Measurements from ENCODE around the gene LYAR. TPM values are rescaled to one million over a fixed set of nuclear protein-coding genes. Genes with fewer than 3 reads are reported as not detected.

Gene LYAR
- total RNA-seq, 1 donor: 4.0 TPM

DNA sequence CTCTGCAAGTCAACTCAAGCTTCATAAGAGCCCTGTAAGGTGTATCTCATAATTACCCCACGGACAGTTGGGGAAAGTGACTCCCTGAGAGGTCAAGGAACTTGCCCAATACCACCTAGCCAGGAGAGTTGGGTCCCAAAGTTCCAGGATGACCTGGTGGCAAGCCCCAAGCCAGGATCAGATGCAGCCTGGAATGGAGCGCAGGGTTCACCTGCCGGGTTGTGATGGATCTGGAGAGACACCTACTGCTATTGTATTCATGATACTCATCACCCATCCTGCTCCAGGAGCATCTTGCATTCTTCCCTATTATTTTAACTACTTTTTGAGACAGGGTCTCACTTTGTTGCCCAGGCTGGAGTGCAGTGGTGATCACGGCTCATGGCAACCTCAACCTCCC, 36.2 kb upstream of the LYAR start:
- TF ChIP-seq, protein P1, sequence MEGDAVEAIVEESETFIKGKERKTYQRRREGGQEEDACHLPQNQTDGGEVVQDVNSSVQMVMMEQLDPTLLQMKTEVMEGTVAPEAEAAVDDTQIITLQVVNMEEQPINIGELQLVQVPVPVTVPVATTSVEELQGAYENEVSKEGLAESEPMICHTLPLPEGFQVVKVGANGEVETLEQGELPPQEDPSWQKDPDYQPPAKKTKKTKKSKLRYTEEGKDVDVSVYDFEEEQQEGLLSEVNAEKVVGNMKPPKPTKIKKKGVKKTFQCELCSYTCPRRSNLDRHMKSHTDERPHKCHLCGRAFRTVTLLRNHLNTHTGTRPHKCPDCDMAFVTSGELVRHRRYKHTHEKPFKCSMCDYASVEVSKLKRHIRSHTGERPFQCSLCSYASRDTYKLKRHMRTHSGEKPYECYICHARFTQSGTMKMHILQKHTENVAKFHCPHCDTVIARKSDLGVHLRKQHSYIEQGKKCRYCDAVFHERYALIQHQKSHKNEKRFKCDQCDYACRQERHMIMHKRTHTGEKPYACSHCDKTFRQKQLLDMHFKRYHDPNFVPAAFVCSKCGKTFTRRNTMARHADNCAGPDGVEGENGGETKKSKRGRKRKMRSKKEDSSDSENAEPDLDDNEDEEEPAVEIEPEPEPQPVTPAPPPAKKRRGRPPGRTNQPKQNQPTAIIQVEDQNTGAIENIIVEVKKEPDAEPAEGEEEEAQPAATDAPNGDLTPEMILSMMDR (IDR thresholded peaks at IDR 0.05; ENCODE audit: extremely low read depth, low read depth, low read length): no peak
- Histone ChIP-seq H3K4me2 (ENCODE audit: insufficient read depth, low read length) (no peak overlapping the region), H3K4me3 (ENCODE audit: insufficient read depth, low read length) (no peak overlapping the region)

DNA sequence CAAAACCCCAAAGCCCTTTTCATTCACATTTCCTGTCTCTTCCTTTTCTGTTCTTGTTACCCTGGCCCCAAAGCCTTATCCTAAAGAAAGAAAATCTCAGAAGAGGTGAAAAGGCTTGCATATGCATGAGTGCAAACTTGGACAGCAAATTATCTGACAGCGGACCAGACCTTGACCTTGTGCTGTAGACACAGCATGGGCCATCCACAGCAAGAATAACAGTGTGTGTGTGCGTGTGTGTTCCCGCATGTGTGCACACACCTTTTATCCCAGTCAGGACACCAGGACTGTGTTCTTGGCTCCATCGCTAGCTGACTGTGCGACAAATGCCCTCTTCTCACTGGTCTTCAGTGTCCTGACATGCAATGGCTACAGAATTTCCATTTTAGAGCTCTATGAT, 35.4 kb upstream of the LYAR start:
- no peaks in the 10 kb centered on the region for H4K20me1 ChIP-seq (ENCODE audit: insufficient read depth, low read length)
- no peak overlapping the region for H2AFZ ChIP-seq (ENCODE audit: low read length)
- peaks cover 14% of the 10 kb centered on the region for H3K36me3 ChIP-seq (ENCODE audit: insufficient read depth, low read length)
- DNase-seq (ENCODE audit: insufficient read length, low spot score, missing footprints): no peak
- H3K4me1 ChIP-seq (ENCODE audit: insufficient read depth, low read length): no peaks in the 10 kb centered on the region
- TF ChIP-seq, protein P1 (IDR thresholded peaks at IDR 0.05; ENCODE audit: extremely low read depth, low read depth, low read length): no peak
- H3K9me3 ChIP-seq (ENCODE audit: low read depth, low read length): no peaks in the 10 kb centered on the region
- H3K4me2 ChIP-seq (ENCODE audit: insufficient read depth, low read length): no peak overlapping the region
- H3K27ac ChIP-seq (ENCODE audit: low read depth, low read length): no peak overlapping the region
- H3K79me2 ChIP-seq (ENCODE audit: insufficient read depth, low read length): no peaks in the 10 kb centered on the region
- H3K27me3 ChIP-seq (ENCODE audit: insufficient read depth, low read length): no peaks in the 10 kb centered on the region
- no peak overlapping the region for H3K4me3 ChIP-seq (ENCODE audit: insufficient read depth, low read length)

More for the DNA sequence above, 36.2 kb upstream of the LYAR start:
- no peaks in the 10 kb centered on the region for H4K20me1 ChIP-seq (ENCODE audit: insufficient read depth, low read length)
- H3K36me3 ChIP-seq (ENCODE audit: insufficient read depth, low read length): peaks cover 9% of the 10 kb centered on the region
- H3K27ac ChIP-seq (ENCODE audit: low read depth, low read length): no peak overlapping the region
- H3K9me3 ChIP-seq (ENCODE audit: low read depth, low read length): no peaks in the 10 kb centered on the region
- no peaks in the 10 kb centered on the region for H3K27me3 ChIP-seq (ENCODE audit: insufficient read depth, low read length)
- DNase-seq (ENCODE audit: insufficient read length, low spot score, missing footprints): no peak
- H2AFZ ChIP-seq (ENCODE audit: low read length): no peak overlapping the region
- no peaks in the 10 kb centered on the region for H3K79me2 ChIP-seq (ENCODE audit: insufficient read depth, low read length)
- no peaks in the 10 kb centered on the region for H3K4me1 ChIP-seq (ENCODE audit: insufficient read depth, low read length)

DNA sequence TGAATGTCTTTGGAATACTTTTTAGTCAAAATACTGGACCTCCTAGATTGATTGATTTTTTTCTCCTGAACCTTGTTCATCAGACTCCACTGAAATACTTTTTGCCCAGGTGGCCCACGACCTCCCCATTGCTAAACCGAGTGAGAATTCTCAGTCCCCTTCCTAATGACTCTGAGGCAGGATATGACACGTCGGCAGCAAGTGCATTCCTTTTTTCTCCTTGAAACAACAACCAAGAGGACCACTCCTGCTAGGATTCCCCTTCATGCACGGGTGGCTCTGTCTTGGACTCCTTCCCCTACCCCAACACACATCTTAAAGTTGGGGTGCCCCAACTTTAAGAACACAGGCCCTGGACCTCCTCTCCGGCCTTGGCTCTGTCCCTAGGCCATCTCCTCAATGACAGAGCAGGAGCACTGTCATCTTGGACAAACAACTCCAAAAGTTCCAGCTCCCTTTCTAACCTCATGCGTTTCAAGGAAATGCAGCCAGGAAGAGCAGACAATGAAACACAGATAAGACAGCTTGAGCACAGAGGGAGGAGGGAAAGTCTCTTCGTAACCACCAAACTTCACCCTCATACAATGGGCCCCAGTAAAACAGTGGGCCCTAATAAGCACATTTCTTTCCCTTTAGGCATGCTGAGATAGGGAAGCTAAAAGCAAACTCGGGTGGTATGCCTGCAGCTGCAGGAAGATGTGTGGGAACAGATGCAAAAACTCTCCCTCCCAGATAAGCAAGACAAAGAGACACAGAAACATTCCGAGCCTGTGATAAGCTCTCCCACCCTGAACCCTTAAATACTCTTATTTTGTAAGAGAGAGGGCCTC, 34.0 kb upstream of the LYAR start:
- Histone ChIP-seq H3K27ac (ENCODE audit: low read depth, low read length) (no peak overlapping the region), H3K4me3 (ENCODE audit: insufficient read depth, low read length) (no peak overlapping the region), H3K9me3 (ENCODE audit: low read depth, low read length) (no peaks in the 10 kb centered on the region), H3K36me3 (ENCODE audit: insufficient read depth, low read length) (peaks cover 18% of the 10 kb centered on the region), H2AFZ (ENCODE audit: low read length) (no peak overlapping the region), H4K20me1 (ENCODE audit: insufficient read depth, low read length) (no peaks in the 10 kb centered on the region), H3K27me3 (ENCODE audit: insufficient read depth, low read length) (no peaks in the 10 kb centered on the region), H3K4me2 (ENCODE audit: insufficient read depth, low read length) (no peak overlapping the region), H3K79me2 (ENCODE audit: insufficient read depth, low read length) (no peaks in the 10 kb centered on the region), H3K4me1 (ENCODE audit: insufficient read depth, low read length) (no peaks in the 10 kb centered on the region)
- DNase-seq (ENCODE audit: insufficient read length, low spot score, missing footprints): no peak
- TF ChIP-seq, protein P1 (IDR thresholded peaks at IDR 0.05; ENCODE audit: extremely low read depth, low read depth, low read length): no peak

DNA sequence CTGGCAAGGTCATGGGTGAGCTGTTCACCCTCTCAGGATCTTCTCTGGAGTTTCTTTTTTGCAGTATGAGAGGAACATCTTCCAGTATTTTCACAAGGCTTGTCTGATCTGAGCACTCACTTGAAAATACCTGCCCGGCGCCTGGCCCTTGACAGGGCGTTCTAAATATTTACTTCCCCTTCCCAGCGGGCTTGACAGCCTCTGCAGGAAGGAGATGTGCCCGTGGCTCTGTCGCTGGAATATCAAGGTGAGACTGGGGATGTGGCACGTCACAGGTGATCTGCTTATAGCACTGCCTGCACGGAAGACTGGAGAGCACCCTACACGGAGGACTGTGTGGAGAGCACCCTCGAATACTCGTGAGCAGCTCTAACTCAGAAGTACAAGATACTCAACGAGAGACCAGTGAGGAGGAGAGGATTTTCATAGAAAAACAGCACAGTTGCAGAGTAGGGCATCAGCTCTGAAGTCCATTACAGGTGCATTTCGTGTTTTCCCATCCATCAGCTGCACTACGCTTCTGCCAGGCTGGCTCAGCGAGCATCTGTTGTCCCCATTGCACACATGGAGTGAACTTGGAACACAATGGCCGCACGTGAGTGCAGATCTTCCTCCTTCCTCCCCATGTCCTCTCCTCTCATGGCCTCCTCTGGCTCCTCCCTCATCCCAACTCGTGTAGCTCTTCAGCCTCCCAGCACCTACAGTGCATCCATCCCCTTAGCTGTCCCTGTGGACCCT, 32.2 kb upstream of the LYAR start:
- no peaks in the 10 kb centered on the region for H3K27me3 ChIP-seq (ENCODE audit: insufficient read depth, low read length)
- H3K27ac ChIP-seq (ENCODE audit: low read depth, low read length): no peak overlapping the region
- no peaks in the 10 kb centered on the region for H4K20me1 ChIP-seq (ENCODE audit: insufficient read depth, low read length)
- peaks cover 18% of the 10 kb centered on the region for H3K36me3 ChIP-seq (ENCODE audit: insufficient read depth, low read length)
- H3K4me3 ChIP-seq (ENCODE audit: insufficient read depth, low read length): no peak overlapping the region
- TF ChIP-seq, protein P1 (IDR thresholded peaks at IDR 0.05; ENCODE audit: extremely low read depth, low read depth, low read length): no peak
- no peak overlapping the region for H2AFZ ChIP-seq (ENCODE audit: low read length)
- no peaks in the 10 kb centered on the region for H3K9me3 ChIP-seq (ENCODE audit: low read depth, low read length)
- no peaks in the 10 kb centered on the region for H3K79me2 ChIP-seq (ENCODE audit: insufficient read depth, low read length)
- DNase-seq (ENCODE audit: insufficient read length, low spot score, missing footprints): no peak
- no peaks in the 10 kb centered on the region for H3K4me1 ChIP-seq (ENCODE audit: insufficient read depth, low read length)
- no peak overlapping the region for H3K4me2 ChIP-seq (ENCODE audit: insufficient read depth, low read length)
